Tibial nerve (tissue), 4 donors: ENCODE results near the gene SAP30BP. TPM values are rescaled to one million over a fixed set of nuclear protein-coding genes. Genes with fewer than 3 reads are reported as not detected.

Experiments
- DNase-seq, 2 donors: peaks; one replicate each; pipeline ENCODE4 v3.0.0-alpha.2; 2019; ENCODE audit warnings: low spot score in 2 of 2
- H3K27ac ChIP-seq, 4 donors: fragments of 200-600 bp; sonication (generic) in 3 of 4; one replicate each; pipeline ENCODE4 v1.5.1; 2017 to 2019; ENCODE audit warnings: mild to moderate bottlenecking in 1 of 4
- H3K27me3 ChIP-seq, 2 donors: fragments of 200-600 bp; sonication (generic) in 1 of 2; one replicate each; pipeline versions ENCODE4 v1.5.1 to v1.6.0; 2017 to 2019
- H3K36me3 ChIP-seq, 3 donors: fragments of 200-600 bp; sonication (generic); one replicate each; pipeline ENCODE4 v1.5.1; 2018 to 2019
- H3K4me1 ChIP-seq, 4 donors: fragments of 200-600 bp; sonication (generic) in 3 of 4; one replicate each; pipeline ENCODE4 v1.5.1; 2017 to 2019
- H3K4me3 ChIP-seq, 4 donors: fragments of 200-600 bp; sonication (generic) in 3 of 4; one replicate each; pipeline ENCODE4 v1.5.1; 2017 to 2019; ENCODE audit warnings: mild to moderate bottlenecking in 1 of 4, moderate library complexity in 1 of 4
- H3K9me3 ChIP-seq, 4 donors: fragments of 200-600 bp; sonication (generic) in 3 of 4; one replicate each; pipeline ENCODE4 v1.5.1; 2017 to 2019
- EP300 ChIP-seq, 2 donors: sonication (generic); formaldehyde crosslinking; IDR thresholded peaks; one replicate each; pipeline ENCODE4 v1.6.1; 2017; ENCODE audit warnings: antibody characterized with exemption in 2 of 2, mild to moderate bottlenecking in 1 of 2
- POLR2A ChIP-seq, 2 donors: fragments of 450-650 bp; IDR thresholded peaks; one replicate each; pipeline ENCODE4 v1.6.1; 2017; ENCODE audit warnings: antibody characterized with exemption in 2 of 2, mild to moderate bottlenecking in 2 of 2, moderate library complexity in 2 of 2
- WGBS, 2 donors: methylation state at CpG; one replicate each; pipeline ENCODE4 v1.1.5; 2018; 5-methylcytosine and 5-hydroxymethylcytosine counted together
- total RNA-seq, 4 donors: library from RNA; depleted of rRNA; stranded (reverse); fragments of >200 nt; gene quantifications; one replicate each; pipeline ENCODE4 v1.1.0, GENCODE V29; 2016
- TF ChIP-seq, protein P1 (sequence below), 5 experiments: fragments of 200-600 bp in 3 of 5; fragments of 450-650 bp in 2 of 5; sonication (generic) in 3 of 5; IDR thresholded peaks; one replicate each; pipeline ENCODE4 v1.5.1; 2016 to 2019; ENCODE audit warnings: antibody characterized with exemption in 5 of 5, mild to moderate bottlenecking in 3 of 5, moderate library complexity in 2 of 5

SAP30BP gene
- total RNA-seq, 4 donors from 2014 or later = 63.9 to 119 (median 95.3) TPM

DNA sequence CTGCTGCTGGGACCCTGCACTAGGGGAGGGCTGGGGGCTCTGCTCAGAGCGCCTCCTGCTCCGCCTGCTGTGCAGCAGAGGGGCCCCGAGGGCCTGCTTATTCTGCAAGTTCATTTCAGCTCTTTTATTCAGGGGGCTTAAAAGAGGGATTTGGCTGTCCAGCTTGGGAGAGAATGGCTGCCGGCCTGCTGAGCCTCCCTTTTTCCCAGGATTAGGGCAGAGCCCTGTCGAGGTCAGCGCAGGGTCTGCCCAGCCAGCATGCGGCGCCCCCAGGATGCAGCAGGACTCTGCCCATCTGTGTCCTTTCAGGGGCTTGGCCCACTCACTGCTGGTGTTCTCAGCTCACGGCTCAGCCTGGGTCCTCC lies 32.8 kb upstream of the SAP30BP start:
- H3K4me3 ChIP-seq = peak overlapping the region; percentile 39 to 59 (median 42)
- no peak for TF ChIP-seq POLR2A (IDR thresholded peaks at IDR 0.05)
- TF ChIP-seq, protein P1, sequence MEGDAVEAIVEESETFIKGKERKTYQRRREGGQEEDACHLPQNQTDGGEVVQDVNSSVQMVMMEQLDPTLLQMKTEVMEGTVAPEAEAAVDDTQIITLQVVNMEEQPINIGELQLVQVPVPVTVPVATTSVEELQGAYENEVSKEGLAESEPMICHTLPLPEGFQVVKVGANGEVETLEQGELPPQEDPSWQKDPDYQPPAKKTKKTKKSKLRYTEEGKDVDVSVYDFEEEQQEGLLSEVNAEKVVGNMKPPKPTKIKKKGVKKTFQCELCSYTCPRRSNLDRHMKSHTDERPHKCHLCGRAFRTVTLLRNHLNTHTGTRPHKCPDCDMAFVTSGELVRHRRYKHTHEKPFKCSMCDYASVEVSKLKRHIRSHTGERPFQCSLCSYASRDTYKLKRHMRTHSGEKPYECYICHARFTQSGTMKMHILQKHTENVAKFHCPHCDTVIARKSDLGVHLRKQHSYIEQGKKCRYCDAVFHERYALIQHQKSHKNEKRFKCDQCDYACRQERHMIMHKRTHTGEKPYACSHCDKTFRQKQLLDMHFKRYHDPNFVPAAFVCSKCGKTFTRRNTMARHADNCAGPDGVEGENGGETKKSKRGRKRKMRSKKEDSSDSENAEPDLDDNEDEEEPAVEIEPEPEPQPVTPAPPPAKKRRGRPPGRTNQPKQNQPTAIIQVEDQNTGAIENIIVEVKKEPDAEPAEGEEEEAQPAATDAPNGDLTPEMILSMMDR (IDR thresholded peaks at IDR 0.05) = no peak
- no peak for TF ChIP-seq EP300 (IDR thresholded peaks at IDR 0.05)

GRCh38 chr17:75634754-75635609 lies 32.2 kb upstream of the SAP30BP start:
- Histone ChIP-seq H3K27ac (peak overlapping the region; percentile 60 to 95 (median 88)), H3K27me3 (no peaks in the 10 kb centered on the region), H3K4me3 (peak overlapping the region; percentile 39 to 59 (median 42)), H3K36me3 (peaks cover 0 to 38% (median 0%) of the 10 kb centered on the region in 3 donors), H3K4me1 (peaks cover 0 to 49% (median 29%) of the 10 kb centered on the region in 4 donors), H3K9me3 (no peaks in the 10 kb centered on the region)
- no peak for DNase-seq
- WGBS, 2 donors = 45 to 52% methylated on average over 18 of the region's 20 CpGs
- TF ChIP-seq EP300 (IDR thresholded peaks at IDR 0.05) (no peak), POLR2A (IDR thresholded peaks at IDR 0.05) (no peak)
- TF ChIP-seq, protein P1 (IDR thresholded peaks at IDR 0.05) = no peak

More for the DNA sequence above, 32.8 kb upstream of the SAP30BP start:
- Histone ChIP-seq H3K9me3 (no peaks in the 10 kb centered on the region), H3K4me1 (peaks cover 0 to 49% (median 29%) of the 10 kb centered on the region in 4 donors), H3K36me3 (peaks cover 0 to 38% (median 0%) of the 10 kb centered on the region in 3 donors), H3K27me3 (no peaks in the 10 kb centered on the region), H3K27ac (peak overlapping the region; percentile 60 to 95 (median 88))
- WGBS, 2 donors = 16 to 45% methylated on average over 4 to 8 of the region's 9 CpGs
- DNase-seq = no peak

GRCh38 chr17:75635610-75636202 lies 31.4 kb upstream of the SAP30BP start:
- H3K27ac ChIP-seq = peak overlapping the region; percentile 60 to 95 (median 88)
- no peaks in the 10 kb centered on the region for H3K9me3 ChIP-seq
- H3K4me3 ChIP-seq = peak overlapping the region; percentile 5 to 59 (median 40)
- no peaks in the 10 kb centered on the region for H3K27me3 ChIP-seq
- H3K4me1 ChIP-seq = peaks cover 0 to 49% (median 29%) of the 10 kb centered on the region in 4 donors
- DNase-seq = no peak
- TF ChIP-seq, protein P1 (IDR thresholded peaks at IDR 0.05) = peak in 1 of 5 experiments; percentile 19
- no peak for TF ChIP-seq EP300 (IDR thresholded peaks at IDR 0.05)
- H3K36me3 ChIP-seq = peaks cover 0 to 38% (median 0%) of the 10 kb centered on the region in 3 donors
- WGBS, 2 donors = 41 to 70% methylated on average over 15 of the region's 16 CpGs

GRCh38 chr17:75636381-75637142 lies 30.6 kb upstream of the SAP30BP start:
- no peak for DNase-seq
- H3K27me3 ChIP-seq = no peaks in the 10 kb centered on the region
- peaks cover 0 to 48% (median 28%) of the 10 kb centered on the region in 4 donors for H3K4me1 ChIP-seq
- TF ChIP-seq, protein P1 (IDR thresholded peaks at IDR 0.05) = no peak
- no peak for TF ChIP-seq POLR2A (IDR thresholded peaks at IDR 0.05)
- TF ChIP-seq EP300 (IDR thresholded peaks at IDR 0.05) = no peak
- peak overlapping the region; percentile 60 to 95 (median 88) for H3K27ac ChIP-seq
- peak overlapping the region in 2 of 4 donors; percentile 40 to 59 for H3K4me3 ChIP-seq
- no peaks in the 10 kb centered on the region for H3K9me3 ChIP-seq
- 77 to 79% methylated on average over 17 to 19 of the region's 19 CpGs for WGBS, 2 donors
- H3K36me3 ChIP-seq = peaks cover 0 to 40% (median 0%) of the 10 kb centered on the region in 3 donors
